CD4-positive, alpha-beta T cell treated with Interleukin-4 for 4 hours (primary cell): ENCODE results near the gene OLFML1.
"Not testable (repeated sequence)": the region's sequence is repeated elsewhere in the genome, so short reads cannot be mapped to it uniquely, and the experiment has no call there.

ENCODE experiments used
- DNase-seq: peaks from one replicate; pipeline ENCODE4 v3.0.0-alpha.2; 2020

OLFML1 gene

GRCh38 chr11:7513234-7514098, 28.2 kb downstream of the OLFML1 start, which contains the start of gene PPFIBP2:
Gene PPFIBP2 (plus strand): TSS chr11:7513999. CDS start chr11:7549476, 35,477 bp downstream.
- DNase-seq = peak; percentile 69

- DNase-seq = no peak
Observed at GRCh38 chr11:7514099-7514591, 28.8 kb downstream of the OLFML1 start.

- no peak for DNase-seq
Observed at GRCh38 chr11:7515447-7515886, 30.2 kb downstream of the OLFML1 start.

GRCh38 chr11:7516475-7516874, 31.2 kb downstream of the OLFML1 start:
- no peak for DNase-seq

GRCh38 chr11:7517743-7518142, 32.4 kb downstream of the OLFML1 start:
- not testable (repeated sequence) for DNase-seq

- no peak for DNase-seq
Observed at GRCh38 chr11:7518811-7519562, 33.7 kb downstream of the OLFML1 start.

- DNase-seq = no peak
Observed at GRCh38 chr11:7520011-7520942, 35.0 kb downstream of the OLFML1 start.

- DNase-seq = no peak
Observed at GRCh38 chr11:7520981-7521487, 35.7 kb downstream of the OLFML1 start.

- no peak for DNase-seq
Observed at GRCh38 chr11:7522121-7522520, 36.8 kb downstream of the OLFML1 start.

GRCh38 chr11:7522546-7522945, 37.2 kb downstream of the OLFML1 start:
- DNase-seq = no peak

- no peak for DNase-seq
Observed at GRCh38 chr11:7523416-7524210, 38.3 kb downstream of the OLFML1 start.

- no peak for DNase-seq
Observed at GRCh38 chr11:7524462-7525235, 39.3 kb downstream of the OLFML1 start.

- DNase-seq = no peak
Observed at GRCh38 chr11:7525424-7525823, 40.1 kb downstream of the OLFML1 start.

GRCh38 chr11:7527029-7527428, 41.7 kb downstream of the OLFML1 start:
- DNase-seq = peak; percentile 39

GRCh38 chr11:7528514-7529049, 43.3 kb downstream of the OLFML1 start:
- DNase-seq = no peak

GRCh38 chr11:7530013-7530640, 44.8 kb downstream of the OLFML1 start:
- DNase-seq = no peak

GRCh38 chr11:7531011-7531410, 45.7 kb downstream of the OLFML1 start:
- DNase-seq = no peak

- DNase-seq = no peak
Observed at GRCh38 chr11:7532405-7533145, 47.3 kb downstream of the OLFML1 start.
